GM18909 (cell line): ENCODE results near the gene SYP.

ENCODE experiments used
- ATAC-seq: cut with Tn5 transposase; IDR thresholded peaks from one replicate; pipeline ENCODE4 v1.9.1; 2021; ENCODE audit warnings: mild to moderate bottlenecking; ENCODE audit not compliant: unreplicated experiment, poor library complexity

SYP gene

GRCh38 chrX:49199906-49200771 is at the start of gene SYP:
TSS of gene SYP (minus strand) at chrX:49200193. CDS start at chrX:49200186, 7 bp downstream.
- ATAC-seq = peak; percentile 93

- no peak for ATAC-seq
Measured at GRCh38 chrX:49249616-49250015, 49.6 kb upstream of the SYP start.

- no peak for ATAC-seq
Measured at GRCh38 chrX:49249071-49249470, 49.1 kb upstream of the SYP start.

- ATAC-seq = no peak
Measured at GRCh38 chrX:49247916-49248811, 48.2 kb upstream of the SYP start.

- ATAC-seq = no peak
Measured at GRCh38 chrX:49247346-49247745, 47.4 kb upstream of the SYP start.

- ATAC-seq = no peak
Measured at GRCh38 chrX:49246541-49246940, 46.5 kb upstream of the SYP start.

- no peak for ATAC-seq
Measured at GRCh38 chrX:49244207-49244606, 44.2 kb upstream of the SYP start.

GRCh38 chrX:49243166-49243565 is 43.2 kb upstream of the SYP start:
- no peak for ATAC-seq

GRCh38 chrX:49242545-49243066 is 42.6 kb upstream of the SYP start:
- ATAC-seq = no peak

GRCh38 chrX:49238735-49239134 is 38.7 kb upstream of the SYP start:
- ATAC-seq = no peak

- no peak for ATAC-seq
Measured at GRCh38 chrX:49237060-49237459, 37.1 kb upstream of the SYP start.

GRCh38 chrX:49233887-49234555 is 34.0 kb upstream of the SYP start:
- ATAC-seq = no peak

- ATAC-seq = no peak
Measured at GRCh38 chrX:49233176-49233575, 33.2 kb upstream of the SYP start, which contains the start of gene CACNA1F. TSS of gene CACNA1F (minus strand) at chrX:49233340. CDS start at chrX:49233309, 31 bp downstream.

GRCh38 chrX:49232525-49232924 is 32.5 kb upstream of the SYP start:
- no peak for ATAC-seq

GRCh38 chrX:49231333-49232000 is 31.5 kb upstream of the SYP start:
- ATAC-seq = no peak

- peak; percentile 55 for ATAC-seq
Measured at GRCh38 chrX:49230500-49231232, 30.7 kb upstream of the SYP start.

- no peak for ATAC-seq
Measured at GRCh38 chrX:49228185-49228584, 28.2 kb upstream of the SYP start.

- no peak for ATAC-seq
Measured at GRCh38 chrX:49227726-49228125, 27.7 kb upstream of the SYP start.

- ATAC-seq = no peak
Measured at GRCh38 chrX:49226946-49227345, 27.0 kb upstream of the SYP start.
